Brain microvascular endothelial cell (primary cell): ENCODE results near the gene PSD4.

Experiments
- DNase-seq: peaks from one replicate; pipeline ENCODE4 v3.0.0-alpha.2; 2020
- H3K27ac ChIP-seq: fragments of 250-450 bp; sonication (Bioruptor Pico); 2 replicates; pipeline ENCODE4 v1.5.1; 2020; ENCODE audit warnings: mild to moderate bottlenecking, moderate library complexity
- H3K27me3 ChIP-seq: fragments of 250-450 bp; sonication (Bioruptor Pico); replicated peaks from 2 replicates; pipeline ENCODE4 v1.5.1; 2020; ENCODE audit warnings: mild to moderate bottlenecking
- H3K36me3 ChIP-seq: fragments of 250-450 bp; sonication (Bioruptor Pico); replicated peaks from 2 replicates; pipeline ENCODE4 v1.5.1; 2020; ENCODE audit warnings: mild to moderate bottlenecking
- H3K4me3 ChIP-seq: 2 replicates; pipeline ENCODE4 v1.5.1; 2011; ENCODE audit warnings: low read depth, mild to moderate bottlenecking, control low read depth, low read length, moderate library complexity
- in situ Hi-C: cut with HindIII; loops from 2 replicates; pipeline ENCODE4 v1.10.0; 2017; ENCODE audit warnings: low sequenced_read_pairs, low pct_ligation_motif_present
- TF ChIP-seq, protein P1 (sequence below): IDR thresholded peaks from 2 replicates; pipeline ENCODE4 v1.5.1; 2011; ENCODE audit warnings: low read depth, mild to moderate bottlenecking, moderate library complexity, low read length, control low read depth, inconsistent platforms; ENCODE audit errors: missing control alignments

PSD4 gene

DNA sequence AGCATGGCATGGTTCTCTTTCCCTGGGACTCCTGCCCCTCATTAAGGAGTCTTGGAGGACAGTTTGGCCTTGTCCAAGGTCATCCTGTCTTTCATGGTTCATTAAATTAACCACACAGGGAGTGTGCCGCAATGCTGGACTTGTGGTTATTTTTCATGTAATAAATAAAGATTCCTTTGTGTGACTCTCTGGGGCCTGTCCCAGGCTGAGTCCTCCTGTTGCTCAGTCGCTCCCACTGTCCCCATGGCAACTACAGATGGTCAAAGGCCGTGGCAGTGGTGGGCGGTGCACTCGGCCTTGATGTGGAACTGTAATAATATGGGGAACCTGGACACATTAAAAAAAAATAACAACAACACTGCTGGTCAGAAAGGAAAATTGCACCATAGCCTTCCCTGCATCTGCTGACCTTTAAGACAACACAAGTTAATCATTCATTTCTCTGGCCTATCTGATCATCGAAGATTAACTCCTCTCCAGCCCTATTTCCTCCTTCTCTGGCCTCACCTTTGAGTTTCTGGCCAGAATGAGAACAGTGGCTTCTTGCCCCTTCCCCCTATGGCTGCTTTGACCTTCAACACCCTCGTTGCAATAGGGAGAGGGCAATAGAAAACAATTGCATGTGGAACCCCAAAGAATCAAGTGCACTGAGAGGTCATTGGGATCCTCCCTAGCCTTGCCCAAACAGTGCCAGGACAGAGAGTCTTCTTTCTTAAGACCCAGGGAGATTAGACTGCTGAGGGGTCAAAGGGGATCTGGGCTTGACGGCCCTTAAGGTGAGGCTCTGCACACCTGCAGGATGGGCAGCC, 44.7 kb downstream of the PSD4 start:
- H3K4me3 ChIP-seq = no peak overlapping the region
- in situ Hi-C loops = no loop called here
- TF ChIP-seq, protein P1, sequence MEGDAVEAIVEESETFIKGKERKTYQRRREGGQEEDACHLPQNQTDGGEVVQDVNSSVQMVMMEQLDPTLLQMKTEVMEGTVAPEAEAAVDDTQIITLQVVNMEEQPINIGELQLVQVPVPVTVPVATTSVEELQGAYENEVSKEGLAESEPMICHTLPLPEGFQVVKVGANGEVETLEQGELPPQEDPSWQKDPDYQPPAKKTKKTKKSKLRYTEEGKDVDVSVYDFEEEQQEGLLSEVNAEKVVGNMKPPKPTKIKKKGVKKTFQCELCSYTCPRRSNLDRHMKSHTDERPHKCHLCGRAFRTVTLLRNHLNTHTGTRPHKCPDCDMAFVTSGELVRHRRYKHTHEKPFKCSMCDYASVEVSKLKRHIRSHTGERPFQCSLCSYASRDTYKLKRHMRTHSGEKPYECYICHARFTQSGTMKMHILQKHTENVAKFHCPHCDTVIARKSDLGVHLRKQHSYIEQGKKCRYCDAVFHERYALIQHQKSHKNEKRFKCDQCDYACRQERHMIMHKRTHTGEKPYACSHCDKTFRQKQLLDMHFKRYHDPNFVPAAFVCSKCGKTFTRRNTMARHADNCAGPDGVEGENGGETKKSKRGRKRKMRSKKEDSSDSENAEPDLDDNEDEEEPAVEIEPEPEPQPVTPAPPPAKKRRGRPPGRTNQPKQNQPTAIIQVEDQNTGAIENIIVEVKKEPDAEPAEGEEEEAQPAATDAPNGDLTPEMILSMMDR = no peak
- DNase-seq = no peak
- no peak overlapping the region for H3K27ac ChIP-seq
- H3K27me3 ChIP-seq = no peaks in the 10 kb centered on the region
- H3K36me3 ChIP-seq = no peaks in the 10 kb centered on the region

DNA sequence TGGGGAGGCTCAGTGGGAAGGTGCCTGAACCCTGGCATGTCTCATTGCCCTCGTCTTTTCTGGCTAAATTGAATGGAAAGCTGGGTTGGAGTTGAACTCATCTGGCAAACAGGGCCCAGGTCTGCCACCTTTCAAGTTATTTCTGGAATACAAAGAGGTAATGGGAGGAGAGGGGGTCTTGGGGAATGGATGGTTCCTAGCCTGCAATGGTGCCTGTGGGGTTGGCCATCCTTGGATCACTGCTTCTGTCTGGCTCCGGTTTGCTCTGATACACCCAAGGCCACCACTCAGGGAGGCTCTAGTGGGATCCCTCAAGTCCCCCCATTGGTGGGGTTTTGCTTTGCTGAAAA, 45.3 kb downstream of the PSD4 start:
- TF ChIP-seq, protein P1 = no peak
- DNase-seq = no peak
- no peak overlapping the region for H3K4me3 ChIP-seq
- no peaks in the 10 kb centered on the region for H3K36me3 ChIP-seq
- in situ Hi-C loops = no loop called here
- no peak overlapping the region for H3K27ac ChIP-seq
- H3K27me3 ChIP-seq = no peaks in the 10 kb centered on the region

DNA sequence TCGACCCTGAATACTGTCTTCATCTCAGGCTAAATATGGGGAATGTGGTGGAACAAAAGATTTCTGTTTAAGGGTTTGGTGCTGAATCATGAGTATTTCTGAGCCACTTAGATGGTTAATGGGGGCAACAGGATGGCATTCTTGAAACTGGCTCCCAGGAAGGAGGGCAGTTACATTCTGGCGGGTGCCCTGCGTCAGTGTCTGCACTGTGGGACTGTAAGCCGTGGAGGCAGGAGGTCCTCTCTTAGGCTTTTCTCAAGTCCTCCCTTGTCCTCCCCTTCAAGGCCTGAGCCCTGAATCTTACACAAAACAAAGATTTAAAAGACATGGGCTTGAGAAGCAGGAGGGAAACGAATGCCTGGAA, 45.7 kb downstream of the PSD4 start:
- no peaks in the 10 kb centered on the region for H3K36me3 ChIP-seq
- DNase-seq = no peak
- no peaks in the 10 kb centered on the region for H3K27me3 ChIP-seq
- TF ChIP-seq, protein P1 = no peak
- in situ Hi-C loops = no loop called here
- H3K27ac ChIP-seq = no peak overlapping the region
- H3K4me3 ChIP-seq = no peak overlapping the region

DNA sequence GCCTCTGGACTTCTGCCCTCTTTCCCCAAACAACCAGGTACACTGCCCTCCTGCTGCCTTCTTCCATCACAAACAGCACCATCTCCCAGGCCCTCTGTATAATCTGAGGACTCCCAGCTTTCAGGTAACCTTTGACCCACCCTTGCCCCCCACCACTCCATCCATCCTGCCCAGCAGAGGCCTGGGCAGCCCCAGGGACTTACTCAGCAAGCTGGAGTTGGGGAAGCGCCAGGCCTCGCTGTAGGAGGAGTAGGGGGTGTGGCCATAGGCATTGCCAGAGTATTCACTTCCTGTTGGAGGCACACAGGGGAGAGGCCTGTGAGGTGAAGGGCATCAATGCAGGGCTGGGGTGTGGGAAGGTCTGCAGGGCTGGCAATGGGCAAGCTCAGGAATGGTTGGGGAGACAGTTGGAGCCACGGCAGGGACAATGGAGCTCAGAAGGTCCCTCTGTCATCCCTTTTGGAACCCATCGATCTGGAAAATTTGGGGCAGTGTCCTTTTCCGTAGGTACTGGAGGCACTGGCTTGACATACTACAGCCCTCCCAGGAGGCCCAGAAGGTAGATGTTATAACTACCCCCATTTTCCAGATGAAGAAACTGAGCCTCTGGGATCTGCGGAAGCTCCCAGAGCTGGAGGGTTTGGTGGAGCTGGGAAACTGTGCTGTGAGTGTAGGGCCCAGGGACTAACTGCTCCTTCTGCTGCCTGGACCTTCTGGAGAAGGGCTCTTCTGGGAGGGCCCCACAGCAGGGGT, 46.3 kb downstream of the PSD4 start:
- Histone ChIP-seq H3K27me3 (no peaks in the 10 kb centered on the region), H3K36me3 (no peaks in the 10 kb centered on the region), H3K4me3 (no peak overlapping the region), H3K27ac (no peak overlapping the region)
- in situ Hi-C loops = no loop called here
- peak; percentile 27 for DNase-seq
- TF ChIP-seq, protein P1 = no peak

DNA sequence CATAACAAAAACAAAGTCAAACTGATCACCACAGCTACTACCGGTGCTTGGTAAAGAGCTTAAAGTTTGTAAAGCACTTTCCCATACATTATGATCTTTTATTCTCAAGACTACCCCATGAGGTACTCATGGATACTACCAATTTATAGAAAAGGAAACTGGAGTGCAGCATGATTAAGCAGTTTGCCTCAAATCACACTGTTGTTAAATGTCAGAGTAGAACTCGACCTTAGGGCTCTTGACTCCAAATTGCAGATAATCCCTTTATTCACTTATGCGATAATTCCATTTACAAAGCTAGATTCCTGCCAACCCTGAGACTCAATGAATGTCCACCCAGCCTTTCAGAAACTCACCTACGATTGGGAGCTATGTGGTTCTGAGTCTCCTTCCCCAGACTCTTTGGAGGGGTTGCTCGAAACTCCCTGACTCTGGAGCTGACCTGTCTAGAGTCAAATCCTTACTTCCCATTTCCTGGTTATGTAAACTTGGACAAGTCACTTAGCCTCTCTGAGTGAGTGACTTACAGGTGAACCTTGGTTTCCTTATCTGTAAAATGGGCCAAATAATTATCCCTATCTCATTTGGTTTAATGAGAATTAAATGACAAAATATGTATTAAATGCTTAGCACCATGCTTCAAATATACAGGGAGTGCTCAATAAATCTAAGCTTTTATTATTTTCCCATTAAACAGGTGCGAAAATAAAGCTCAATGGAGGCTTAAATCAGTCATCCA, 47.4 kb downstream of the PSD4 start:
- Histone ChIP-seq H3K27me3 (no peaks in the 10 kb centered on the region), H3K36me3 (no peaks in the 10 kb centered on the region), H3K4me3 (no peak overlapping the region), H3K27ac (no peak overlapping the region)
- DNase-seq = no peak
- in situ Hi-C loops = no loop called here
- TF ChIP-seq, protein P1 = no peak
